Measurements from ENCODE around the gene ZNF362.

Gene ZNF362

GRCh38 chr1:33343539-33343938 is 87.2 kb downstream of the ZNF362 start:
- no peak for DNase-seq (ENCODE audit: low read depth, low spot score)

GRCh38 chr1:33344896-33345560 is 88.7 kb downstream of the ZNF362 start:
- DNase-seq (ENCODE audit: low read depth, low spot score) = no peak

GRCh38 chr1:33346533-33346926 is 90.2 kb downstream of the ZNF362 start:
- no peak for DNase-seq (ENCODE audit: low read depth, low spot score)

- no peak for DNase-seq (ENCODE audit: low read depth, low spot score)
Observed at GRCh38 chr1:33346927-33347649, 90.8 kb downstream of the ZNF362 start.

GRCh38 chr1:33347650-33347992 is 91.3 kb downstream of the ZNF362 start:
- DNase-seq (ENCODE audit: low read depth, low spot score) = no peak

GRCh38 chr1:33348194-33348593 is 91.9 kb downstream of the ZNF362 start:
- no peak for DNase-seq (ENCODE audit: low read depth, low spot score)

- no peak for DNase-seq (ENCODE audit: low read depth, low spot score)
Observed at GRCh38 chr1:33348676-33349080, 92.4 kb downstream of the ZNF362 start.

GRCh38 chr1:33349081-33349759 is 92.9 kb downstream of the ZNF362 start:
- no peak for DNase-seq (ENCODE audit: low read depth, low spot score)

- peak; percentile 80 for DNase-seq (ENCODE audit: low read depth, low spot score)
Observed at GRCh38 chr1:33349778-33350610, 93.7 kb downstream of the ZNF362 start.

Data from ELF-1 (cell line).